Neural progenitor cell (in vitro differentiated cells): Measurements from ENCODE around the gene IGFBP1.
A peak's percentile ranks its signal among the peaks of the same experiment; 100 is the strongest.

ENCODE experiments used
- CTCF ChIP-seq: fragments of 200-600 bp; sonication (generic); IDR thresholded peaks from 2 replicates; pipeline ENCODE4 v1.5.1; 2017; ENCODE audit warnings: antibody characterized with exemption, mild to moderate bottlenecking
- EZH2 ChIP-seq: fragments of 200-600 bp; sonication (generic); IDR thresholded peaks from 2 replicates; pipeline ENCODE4 v1.6.1; 2017; ENCODE audit warnings: antibody characterized with exemption, mild to moderate bottlenecking, moderate library complexity

GRCh38 chr7:45890902-45891461, 2.7 kb downstream of the IGFBP1 start:
- TF ChIP-seq CTCF (peak; percentile 80), EZH2 (no peak)
